HG03025 (cell line): ENCODE results near the gene NKX1-2.
A peak's percentile ranks its signal among the peaks of the same experiment; 100 is the strongest.

Experiments
- ATAC-seq: cut with Tn5 transposase; IDR thresholded peaks from one replicate; pipeline ENCODE4 v1.9.1; 2021; ENCODE audit warnings: mild to moderate bottlenecking, moderate library complexity; ENCODE audit not compliant: unreplicated experiment, low FRiP score

Gene NKX1-2

GRCh38 chr10:124476043-124476725 lies 26.3 kb upstream of the NKX1-2 start:
- no peak for ATAC-seq

GRCh38 chr10:124474514-124475070 lies 24.8 kb upstream of the NKX1-2 start:
- ATAC-seq: no peak

GRCh38 chr10:124473070-124473469 lies 23.2 kb upstream of the NKX1-2 start:
- no peak for ATAC-seq

GRCh38 chr10:124472071-124472470 lies 22.2 kb upstream of the NKX1-2 start:
- ATAC-seq: no peak

GRCh38 chr10:124470544-124471434 lies 21.0 kb upstream of the NKX1-2 start:
- ATAC-seq: no peak

- no peak for ATAC-seq
These were observed 20.2 kb upstream of the NKX1-2 start for GRCh38 chr10:124469956-124470484.

GRCh38 chr10:124468624-124469023 lies 18.8 kb upstream of the NKX1-2 start:
- ATAC-seq: no peak

- ATAC-seq: no peak
These were observed 17.3 kb upstream of the NKX1-2 start for GRCh38 chr10:124467165-124467564.

GRCh38 chr10:124465777-124466488 lies 16.1 kb upstream of the NKX1-2 start:
- no peak for ATAC-seq

GRCh38 chr10:124465003-124465776 lies 15.4 kb upstream of the NKX1-2 start:
- peak; percentile 35 for ATAC-seq

GRCh38 chr10:124464028-124464965 lies 14.5 kb upstream of the NKX1-2 start:
- no peak for ATAC-seq

- ATAC-seq: no peak
These were observed 12.5 kb upstream of the NKX1-2 start for GRCh38 chr10:124462348-124462695.

GRCh38 chr10:124461642-124462347 lies 12.0 kb upstream of the NKX1-2 start, which contains the start of gene LHPP:
Gene LHPP (plus strand): TSS chr10:124461823. CDS start chr10:124461863, 40 bp downstream.
- ATAC-seq: peak; percentile 90

GRCh38 chr10:124460144-124460543 lies 10.3 kb upstream of the NKX1-2 start:
- ATAC-seq: no peak

- ATAC-seq: no peak
These were observed 9.6 kb upstream of the NKX1-2 start for GRCh38 chr10:124459395-124459794.

GRCh38 chr10:124458889-124459288 lies 9.1 kb upstream of the NKX1-2 start:
- ATAC-seq: no peak

GRCh38 chr10:124458473-124458872 lies 8.6 kb upstream of the NKX1-2 start:
- ATAC-seq: no peak

GRCh38 chr10:124455441-124455840 lies 5.6 kb upstream of the NKX1-2 start:
- no peak for ATAC-seq
